ENCODE data around the gene B3GNT9.

DNA sequence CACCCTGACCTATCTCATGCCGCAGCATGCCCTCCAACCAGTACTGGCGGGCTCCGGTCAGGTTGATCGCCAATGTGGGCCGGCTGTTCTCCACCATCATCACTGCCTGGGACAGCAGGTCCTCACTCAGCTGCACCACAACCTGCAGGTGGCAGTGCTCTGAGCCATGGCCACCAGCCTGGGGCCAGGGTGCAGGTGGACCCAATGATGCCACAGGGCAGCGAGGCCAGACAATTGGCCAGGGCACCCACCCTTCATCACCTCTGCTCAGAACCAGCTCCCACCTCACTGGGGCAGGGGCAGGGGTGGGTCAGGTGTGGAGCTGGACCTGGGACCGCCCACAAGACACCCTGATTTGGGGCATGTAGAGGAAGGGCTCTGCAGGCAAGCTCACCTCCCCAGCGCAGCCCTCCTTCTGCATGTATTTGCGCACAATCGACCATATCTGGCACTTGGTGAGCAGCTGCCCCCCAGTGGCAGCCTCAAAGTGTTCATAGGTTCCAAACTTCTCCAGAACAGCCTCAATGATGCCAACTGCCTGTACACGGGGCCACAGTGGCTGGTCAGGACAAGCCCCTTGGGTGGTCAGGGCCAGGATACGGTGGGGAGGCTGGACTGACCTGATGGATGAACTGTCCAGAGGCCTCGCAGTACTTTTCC, 28.8 kb upstream of the B3GNT9 start:
- no peak for TF ChIP-seq POLR2A (IDR thresholded peaks at IDR 0.05)
- TF ChIP-seq, protein P1, sequence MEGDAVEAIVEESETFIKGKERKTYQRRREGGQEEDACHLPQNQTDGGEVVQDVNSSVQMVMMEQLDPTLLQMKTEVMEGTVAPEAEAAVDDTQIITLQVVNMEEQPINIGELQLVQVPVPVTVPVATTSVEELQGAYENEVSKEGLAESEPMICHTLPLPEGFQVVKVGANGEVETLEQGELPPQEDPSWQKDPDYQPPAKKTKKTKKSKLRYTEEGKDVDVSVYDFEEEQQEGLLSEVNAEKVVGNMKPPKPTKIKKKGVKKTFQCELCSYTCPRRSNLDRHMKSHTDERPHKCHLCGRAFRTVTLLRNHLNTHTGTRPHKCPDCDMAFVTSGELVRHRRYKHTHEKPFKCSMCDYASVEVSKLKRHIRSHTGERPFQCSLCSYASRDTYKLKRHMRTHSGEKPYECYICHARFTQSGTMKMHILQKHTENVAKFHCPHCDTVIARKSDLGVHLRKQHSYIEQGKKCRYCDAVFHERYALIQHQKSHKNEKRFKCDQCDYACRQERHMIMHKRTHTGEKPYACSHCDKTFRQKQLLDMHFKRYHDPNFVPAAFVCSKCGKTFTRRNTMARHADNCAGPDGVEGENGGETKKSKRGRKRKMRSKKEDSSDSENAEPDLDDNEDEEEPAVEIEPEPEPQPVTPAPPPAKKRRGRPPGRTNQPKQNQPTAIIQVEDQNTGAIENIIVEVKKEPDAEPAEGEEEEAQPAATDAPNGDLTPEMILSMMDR (IDR thresholded peaks at IDR 0.05), result no peak
